Fibroblast of skin of right quadriceps (primary cell): Measurements from ENCODE around the gene AQP12B.

Source experiments
- DNase-seq: peaks from one replicate; pipeline ENCODE4 v3.0.0-alpha.2; 2013

AQP12B gene

GRCh38 chr2:240717681-240718581 is 35.2 kb upstream of the AQP12B start:
- no peak for DNase-seq

GRCh38 chr2:240717181-240717641 is 34.5 kb upstream of the AQP12B start:
- no peak for DNase-seq

DNA sequence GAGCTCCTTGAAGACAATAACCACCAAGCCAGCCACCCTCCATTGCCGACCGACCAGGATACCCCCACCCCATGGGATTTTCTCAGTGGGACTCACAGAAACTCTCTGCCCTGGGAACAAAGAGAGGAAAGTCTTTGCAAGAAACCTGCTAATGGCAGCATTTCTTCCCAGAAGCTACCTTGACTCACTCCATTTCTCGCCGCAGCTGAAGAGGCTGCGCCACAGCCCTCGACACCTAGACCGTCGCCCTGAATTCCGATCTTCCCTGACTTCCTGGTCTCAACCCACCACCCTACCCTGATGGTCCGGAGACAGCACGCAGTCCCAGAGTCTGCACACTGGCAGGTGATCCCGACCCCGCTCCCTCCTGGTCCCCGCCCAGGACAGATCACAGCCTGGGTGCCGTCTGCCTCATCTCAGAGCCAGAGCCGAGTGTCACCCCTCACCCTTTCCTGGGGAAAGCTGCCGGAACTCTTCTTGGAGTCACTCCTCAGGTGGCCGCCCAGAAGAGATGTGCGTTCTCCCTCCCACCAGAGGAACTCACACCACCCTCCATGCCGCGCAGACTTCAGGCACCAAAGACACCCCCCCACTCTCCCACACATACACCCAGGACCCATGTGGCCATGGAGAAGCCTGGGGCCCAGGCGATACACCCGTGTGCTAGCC is 33.6 kb upstream of the AQP12B start:
- no peak for DNase-seq

DNA sequence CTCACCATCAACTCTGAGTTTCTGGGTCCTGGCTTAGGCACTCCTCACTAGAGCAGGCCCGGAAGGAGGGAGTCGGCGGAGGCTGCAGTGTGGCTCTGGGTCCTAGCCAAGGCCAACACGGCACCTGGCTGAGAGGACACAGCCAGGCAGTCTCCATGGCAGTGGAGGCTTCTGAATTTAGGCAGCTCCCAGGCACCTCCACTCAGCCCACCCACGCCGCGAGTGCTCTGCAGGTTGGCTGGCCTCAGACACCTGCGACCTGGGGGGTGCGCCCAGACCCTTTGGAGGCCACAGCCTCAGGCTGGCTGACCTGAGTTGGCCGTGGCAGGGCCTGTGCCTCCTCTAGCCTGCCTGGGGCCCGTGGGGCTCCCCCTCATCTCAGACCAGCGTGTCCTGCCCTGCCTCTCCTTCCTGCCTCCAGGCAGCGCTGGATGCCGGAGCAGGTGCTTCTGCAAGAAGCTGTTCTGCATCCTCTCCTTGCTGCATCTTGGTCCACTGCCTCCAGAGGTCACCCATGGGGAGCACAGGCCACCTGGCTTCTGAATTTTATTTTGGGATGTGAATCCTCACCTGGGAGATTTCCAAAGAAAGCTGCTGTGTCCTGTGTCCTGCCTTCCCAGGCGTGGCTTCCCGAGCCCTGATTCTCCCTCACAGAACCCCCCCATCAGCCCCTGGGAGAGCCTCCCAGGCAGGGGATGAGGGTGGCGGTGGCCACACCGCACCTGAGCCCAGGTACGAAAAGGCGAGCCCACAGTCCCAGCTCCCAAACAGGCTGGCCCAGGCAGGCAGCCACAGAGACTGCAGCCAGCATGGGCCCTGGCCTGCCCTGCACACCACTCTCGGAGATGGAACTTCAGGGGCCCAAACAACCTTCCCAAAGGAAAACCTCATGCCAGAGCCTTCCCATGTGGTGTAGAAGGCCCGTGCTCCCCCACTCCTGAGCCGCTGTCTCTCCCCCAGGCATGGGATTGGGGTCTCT is 32.4 kb upstream of the AQP12B start:
- no peak for DNase-seq

DNA sequence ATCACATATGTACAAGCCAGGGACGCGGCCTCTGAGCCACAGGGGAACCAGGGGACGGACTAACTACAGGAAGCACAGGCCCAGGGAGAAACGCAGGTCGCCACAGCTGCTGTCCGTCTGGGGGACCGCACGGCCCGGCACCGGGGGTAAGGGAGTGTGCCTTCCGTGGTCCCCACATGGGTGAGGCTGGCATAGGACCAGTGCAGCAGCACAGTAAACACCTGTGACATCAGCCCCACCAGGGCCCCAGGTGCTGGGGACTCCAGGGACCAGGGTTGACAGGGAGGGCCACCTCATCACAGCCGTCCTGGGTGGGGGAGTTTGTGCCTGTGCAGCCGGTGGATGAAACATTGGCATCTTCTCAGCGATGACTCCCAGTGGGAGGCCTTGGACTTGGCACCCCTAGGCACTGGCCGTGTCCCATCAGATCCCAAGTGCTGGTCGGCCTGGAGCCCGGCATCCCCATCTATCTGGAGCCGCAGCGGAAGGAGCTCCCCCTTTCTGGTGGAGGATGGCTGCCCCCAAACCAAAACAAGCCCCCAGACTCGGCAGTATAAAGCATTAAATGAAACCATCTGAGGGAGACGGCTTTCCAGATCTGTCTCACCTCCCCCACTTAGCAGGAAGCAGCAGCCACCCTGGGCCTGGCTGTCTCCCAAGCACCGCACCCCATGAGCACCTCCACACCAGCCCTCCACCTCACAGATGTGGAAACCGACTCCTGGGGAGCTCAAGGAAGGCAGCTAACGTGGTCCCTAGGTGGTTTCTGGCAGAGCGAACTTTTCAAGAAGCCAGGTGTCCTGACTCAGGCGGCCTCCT is 31.5 kb upstream of the AQP12B start:
- no peak for DNase-seq

GRCh38 chr2:240713071-240713927 is 30.6 kb upstream of the AQP12B start:
- DNase-seq = no peak

DNA sequence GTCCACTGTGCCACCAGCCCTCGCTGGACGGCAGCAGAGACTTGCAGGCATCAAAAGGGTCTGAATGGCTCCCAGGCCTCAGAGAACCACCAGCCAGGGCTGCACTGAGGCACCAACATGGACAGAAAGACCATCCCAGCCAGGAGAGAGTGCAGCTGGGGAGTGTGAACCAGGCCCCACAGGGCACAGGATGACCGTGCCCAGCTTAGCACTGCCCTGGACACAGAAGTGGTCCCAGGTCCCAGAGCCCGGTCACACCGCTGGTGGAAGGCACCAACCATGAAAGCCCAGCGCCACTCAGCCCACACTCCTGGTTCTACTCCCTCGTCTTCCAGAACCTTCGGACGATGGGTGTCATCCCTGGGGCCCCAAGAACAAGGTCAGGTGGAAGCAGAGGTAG is 29.4 kb upstream of the AQP12B start:
- no peak for DNase-seq

GRCh38 chr2:240711701-240712100 is 29.0 kb upstream of the AQP12B start:
- DNase-seq = no peak

- DNase-seq = no peak
Observed at GRCh38 chr2:240711296-240711695, 28.6 kb upstream of the AQP12B start.

DNA sequence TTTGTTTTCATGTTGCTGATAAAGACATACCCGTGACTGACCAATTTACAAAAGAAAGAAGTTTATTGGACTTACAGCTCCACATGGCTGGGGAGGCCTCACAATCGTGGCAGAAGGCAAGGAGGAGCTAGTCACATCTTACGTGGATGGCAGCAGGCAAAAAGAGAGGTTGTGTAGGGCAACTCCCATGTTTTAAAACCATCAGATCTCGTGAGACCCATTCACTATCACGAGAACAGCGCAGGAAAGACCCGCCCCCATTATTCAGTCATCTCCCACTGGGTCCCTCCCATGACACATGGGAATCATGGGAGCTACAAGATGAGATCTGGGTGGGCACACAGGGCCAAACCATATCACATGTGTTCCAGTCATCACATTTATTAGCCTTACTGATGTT is 25.8 kb upstream of the AQP12B start:
- no peak for DNase-seq

DNA sequence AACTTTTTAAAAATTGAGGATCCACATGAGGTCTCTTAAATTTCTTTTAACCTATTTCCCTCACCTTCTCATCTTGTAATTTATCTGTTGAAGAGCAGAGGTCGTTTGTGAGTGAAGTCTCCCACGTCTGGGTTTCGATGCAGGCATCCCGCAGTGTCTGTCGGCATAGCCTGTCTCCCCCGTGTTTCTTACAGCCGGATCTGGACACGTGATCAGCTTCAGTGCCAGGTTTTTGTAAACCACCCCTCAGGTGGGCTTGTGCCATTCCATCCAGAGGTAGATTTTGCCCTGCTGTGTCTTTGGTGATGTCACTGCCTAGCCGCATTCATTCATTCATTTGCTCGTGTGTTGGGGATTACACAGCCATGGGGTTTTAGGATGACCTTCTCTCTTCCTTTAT is 25.1 kb upstream of the AQP12B start:
- DNase-seq = no peak

DNA sequence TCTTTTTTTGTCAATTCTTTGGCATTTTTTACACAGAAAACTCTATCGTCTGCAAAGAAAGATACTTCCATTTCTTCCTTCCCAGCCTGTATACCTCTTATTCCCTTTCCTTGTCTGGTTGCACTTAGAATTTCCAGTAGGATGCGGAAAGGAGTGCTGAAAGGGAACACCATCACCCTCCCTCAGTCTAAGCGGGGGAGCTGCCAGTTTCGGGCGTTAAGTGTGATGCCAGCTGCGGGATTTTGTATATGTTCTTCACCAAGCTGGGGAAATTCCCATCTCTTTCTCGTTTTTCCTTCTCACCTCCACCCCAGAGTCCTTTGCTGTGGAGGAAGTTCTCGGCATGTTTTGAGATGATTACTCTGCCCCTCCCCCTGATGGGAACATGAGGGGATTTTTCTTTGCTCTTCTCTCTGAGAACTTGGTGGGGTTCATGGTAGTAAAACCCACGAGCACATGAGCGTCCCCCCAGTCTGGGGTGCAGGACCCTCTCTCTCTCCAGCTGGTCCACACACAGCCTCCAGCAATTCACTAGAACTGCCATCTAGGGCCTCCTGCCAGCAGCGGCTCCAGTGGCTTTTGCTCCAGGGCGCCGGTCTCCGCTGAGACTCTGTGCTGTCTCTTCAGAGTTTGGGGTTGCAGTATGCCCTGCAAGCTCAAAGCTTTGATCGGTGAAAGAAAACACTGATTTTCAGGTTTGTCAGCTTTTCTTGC is 24.5 kb upstream of the AQP12B start:
- no peak for DNase-seq

GRCh38 chr2:240705204-240705791 is 22.6 kb upstream of the AQP12B start:
- DNase-seq = no peak

- no peak for DNase-seq
Observed at GRCh38 chr2:240704651-240705050, 22.0 kb upstream of the AQP12B start.

DNA sequence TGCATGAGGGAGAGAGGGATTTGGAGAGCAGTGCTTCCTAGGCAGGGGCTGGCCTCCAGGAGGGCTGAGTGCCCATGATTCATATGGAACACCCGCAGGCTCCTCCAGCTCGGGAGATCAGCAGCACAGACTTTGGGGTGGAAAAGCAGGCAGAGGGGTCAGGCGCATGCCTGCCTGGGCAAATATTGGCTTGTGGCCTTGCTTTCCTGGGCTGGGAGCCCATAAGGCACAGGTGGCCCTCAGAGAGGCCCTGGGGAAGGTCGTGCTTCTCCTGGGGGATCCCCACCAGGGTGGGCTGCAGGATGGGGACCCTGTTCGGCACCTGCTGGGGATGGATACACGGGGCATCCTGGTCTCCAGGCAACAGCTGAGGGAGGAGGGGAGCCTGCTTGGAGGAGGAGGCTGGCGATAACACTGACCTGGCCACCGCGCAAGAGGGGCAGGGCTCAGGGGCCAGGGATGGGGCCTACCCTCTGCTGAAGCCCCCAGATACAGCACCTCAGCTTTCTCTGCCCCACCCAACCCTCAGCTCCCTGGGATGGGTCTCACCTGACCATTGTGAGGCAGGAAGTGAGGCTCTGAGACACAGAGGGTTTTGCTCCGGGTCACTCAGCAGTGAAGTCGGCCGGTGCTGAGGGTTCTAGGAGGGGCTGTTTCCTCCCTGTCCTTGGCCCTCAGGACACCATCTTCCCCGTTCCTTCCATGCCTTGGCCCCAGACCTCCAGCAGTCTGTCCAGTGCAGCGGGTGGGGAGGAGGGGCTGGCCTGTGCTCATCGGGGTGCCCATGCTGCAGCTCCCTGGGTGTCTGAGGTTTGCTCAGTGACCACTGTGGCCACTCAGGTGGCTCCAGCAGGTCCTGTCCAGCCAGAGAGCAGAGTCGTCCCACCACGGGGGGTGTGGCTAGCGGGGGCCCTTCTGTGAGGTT is 21.0 kb upstream of the AQP12B start:
- no peak for DNase-seq

GRCh38 chr2:240702640-240703011 is 19.9 kb upstream of the AQP12B start:
- DNase-seq = no peak

DNA sequence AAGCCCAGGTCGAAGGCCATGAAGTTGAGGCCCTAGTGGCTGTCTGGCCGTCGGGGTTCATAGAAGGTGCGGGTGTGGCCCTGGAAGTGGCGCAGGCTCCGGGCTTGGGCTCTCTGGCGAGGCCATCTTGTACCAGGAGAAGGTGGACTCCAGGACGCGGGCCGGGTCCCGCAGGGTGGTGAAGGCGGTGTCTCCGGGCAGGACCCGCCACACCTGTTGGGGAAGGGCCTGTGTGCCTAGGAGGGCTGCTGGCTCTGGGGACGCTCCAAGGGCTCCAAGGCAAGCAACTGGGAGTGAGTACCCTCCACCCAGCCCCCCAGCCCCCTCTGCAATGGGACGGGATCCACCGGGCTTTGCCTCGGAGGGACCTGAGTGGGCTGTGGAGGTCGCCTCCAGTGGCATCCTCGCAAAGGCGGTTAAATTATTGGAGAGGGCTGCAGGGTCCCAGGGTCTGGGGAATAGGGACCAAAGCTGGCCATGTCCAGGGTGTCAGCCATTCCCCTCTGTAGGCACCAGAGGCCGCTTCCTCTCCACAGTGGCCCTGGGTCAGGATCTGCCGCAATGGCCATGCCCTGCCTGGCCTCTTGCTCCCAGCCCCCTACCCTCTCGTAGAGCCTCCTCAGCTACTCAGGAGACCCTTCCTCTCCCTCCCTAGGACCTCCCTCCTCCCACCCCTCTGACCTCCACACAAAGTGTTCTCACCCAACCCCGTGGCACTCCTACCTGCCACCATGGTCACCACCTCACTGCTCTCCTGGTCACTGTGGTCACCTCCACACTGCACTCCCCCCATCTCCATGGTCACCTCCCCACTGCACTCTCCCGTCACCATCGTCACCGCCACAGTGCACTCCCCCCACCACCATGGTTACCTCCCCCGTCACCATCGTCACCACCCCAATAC is 19.3 kb upstream of the AQP12B start:
- DNase-seq = no peak
